Kidney epithelial cell (primary cell): ENCODE data around the gene AOC1. TPM values are rescaled to one million over a fixed set of nuclear protein-coding genes. Genes with fewer than 3 reads are reported as not detected.

Experiments used
- DNase-seq: peaks from one replicate; pipeline ENCODE4 v3.0.0-alpha.2; 2010; ENCODE audit warnings: low read depth
- H3K27me3 ChIP-seq: 2 replicates; pipeline ENCODE4 v1.6.0; 2011; ENCODE audit warnings: low read length; ENCODE audit not compliant: control insufficient read depth, insufficient read depth
- H3K36me3 ChIP-seq: 2 replicates; pipeline ENCODE4 v1.5.1; 2011; ENCODE audit warnings: low read length; ENCODE audit not compliant: control insufficient read depth, insufficient read depth
- H3K4me3 ChIP-seq: 2 replicates; pipeline ENCODE4 v1.5.1; 2011; ENCODE audit warnings: low read depth, mild to moderate bottlenecking, control low read depth, low read length
- total RNA-seq: library from RNA; depleted of rRNA; stranded (reverse); fragments of >200 nt; gene quantifications from 2 replicates; pipeline ENCODE4 v1.2.3, GENCODE V29; 2015
- TF ChIP-seq, protein P1 (sequence below): IDR thresholded peaks from 2 replicates; pipeline ENCODE4 v1.5.1; 2011; ENCODE audit warnings: mild to moderate bottlenecking, moderate library complexity, low read length, control low read depth, inconsistent platforms; ENCODE audit not compliant: insufficient read depth, poor library complexity, severe bottlenecking

AOC1 gene
- total RNA-seq, 1 donor from 2014 or later: 1.0 TPM

DNA sequence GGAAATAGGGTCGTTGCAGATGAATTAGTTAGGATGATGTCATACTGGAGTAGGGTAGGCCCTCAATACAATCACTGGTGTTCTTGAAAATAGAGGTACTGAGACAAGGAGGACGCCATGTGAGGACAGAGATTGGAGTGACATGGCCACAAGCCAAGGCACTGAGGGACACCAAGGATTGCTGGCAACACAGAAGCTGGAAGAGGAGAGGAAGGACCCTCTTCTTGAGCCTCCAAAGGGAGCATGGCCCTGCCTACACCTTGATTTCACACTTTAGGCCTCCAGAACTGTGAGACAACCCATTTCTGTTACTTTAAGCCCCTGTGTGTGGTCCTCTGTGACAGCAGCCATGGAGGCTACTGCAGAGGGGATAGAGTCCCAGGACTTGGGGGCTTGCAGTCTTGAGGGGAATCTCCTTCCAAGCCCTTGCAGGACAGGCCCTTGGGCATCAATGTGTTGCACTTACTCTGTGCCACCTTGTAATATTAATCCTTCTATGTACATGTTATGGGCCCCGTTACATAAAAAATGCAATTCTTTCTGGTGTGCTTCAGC, 3.7 kb upstream of the AOC1 start:
- no peak for DNase-seq
- Histone ChIP-seq H3K4me3 (no peak overlapping the region), H3K36me3 (no peaks in the 10 kb centered on the region), H3K27me3 (no peaks in the 10 kb centered on the region)
- TF ChIP-seq, protein P1, sequence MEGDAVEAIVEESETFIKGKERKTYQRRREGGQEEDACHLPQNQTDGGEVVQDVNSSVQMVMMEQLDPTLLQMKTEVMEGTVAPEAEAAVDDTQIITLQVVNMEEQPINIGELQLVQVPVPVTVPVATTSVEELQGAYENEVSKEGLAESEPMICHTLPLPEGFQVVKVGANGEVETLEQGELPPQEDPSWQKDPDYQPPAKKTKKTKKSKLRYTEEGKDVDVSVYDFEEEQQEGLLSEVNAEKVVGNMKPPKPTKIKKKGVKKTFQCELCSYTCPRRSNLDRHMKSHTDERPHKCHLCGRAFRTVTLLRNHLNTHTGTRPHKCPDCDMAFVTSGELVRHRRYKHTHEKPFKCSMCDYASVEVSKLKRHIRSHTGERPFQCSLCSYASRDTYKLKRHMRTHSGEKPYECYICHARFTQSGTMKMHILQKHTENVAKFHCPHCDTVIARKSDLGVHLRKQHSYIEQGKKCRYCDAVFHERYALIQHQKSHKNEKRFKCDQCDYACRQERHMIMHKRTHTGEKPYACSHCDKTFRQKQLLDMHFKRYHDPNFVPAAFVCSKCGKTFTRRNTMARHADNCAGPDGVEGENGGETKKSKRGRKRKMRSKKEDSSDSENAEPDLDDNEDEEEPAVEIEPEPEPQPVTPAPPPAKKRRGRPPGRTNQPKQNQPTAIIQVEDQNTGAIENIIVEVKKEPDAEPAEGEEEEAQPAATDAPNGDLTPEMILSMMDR: no peak

DNA sequence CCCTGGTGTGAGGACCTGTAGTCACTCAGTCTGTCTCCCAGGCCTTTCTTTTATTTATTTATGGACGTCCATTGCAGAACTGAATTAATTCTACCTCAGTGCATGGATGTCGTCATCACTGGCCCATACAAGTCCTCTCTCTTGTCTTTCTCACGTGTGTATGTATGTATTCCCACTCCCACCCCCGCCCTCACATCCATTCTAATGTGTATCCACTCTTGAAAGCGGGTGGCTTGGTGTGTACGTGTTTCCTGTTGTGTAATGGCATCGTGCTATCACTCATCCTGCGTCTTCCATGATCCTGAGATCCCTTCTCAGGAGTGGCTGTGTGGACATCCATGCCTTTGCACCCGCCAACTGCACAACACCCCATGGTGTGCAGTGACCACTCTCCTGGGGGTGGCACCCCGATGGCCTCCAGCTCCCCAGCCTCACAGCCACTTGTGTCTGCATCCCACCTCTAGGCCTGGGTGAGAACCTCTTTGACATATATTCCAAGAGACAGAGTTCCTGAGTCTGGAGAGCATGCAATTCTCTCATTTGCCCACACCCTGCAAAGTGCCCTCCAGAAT, 3.0 kb upstream of the AOC1 start:
- no peak for DNase-seq
- no peak overlapping the region for H3K4me3 ChIP-seq
- no peaks in the 10 kb centered on the region for H3K27me3 ChIP-seq
- no peaks in the 10 kb centered on the region for H3K36me3 ChIP-seq
- TF ChIP-seq, protein P1: no peak

- H3K36me3 ChIP-seq: no peaks in the 10 kb centered on the region
- H3K27me3 ChIP-seq: peaks cover 1% of the 10 kb centered on the region
- TF ChIP-seq, protein P1: no peak
- DNase-seq: no peak
- H3K4me3 ChIP-seq: no peak overlapping the region
These were observed 2.0 kb upstream of the AOC1 start for GRCh38 chr7:150850273-150850672.

DNA sequence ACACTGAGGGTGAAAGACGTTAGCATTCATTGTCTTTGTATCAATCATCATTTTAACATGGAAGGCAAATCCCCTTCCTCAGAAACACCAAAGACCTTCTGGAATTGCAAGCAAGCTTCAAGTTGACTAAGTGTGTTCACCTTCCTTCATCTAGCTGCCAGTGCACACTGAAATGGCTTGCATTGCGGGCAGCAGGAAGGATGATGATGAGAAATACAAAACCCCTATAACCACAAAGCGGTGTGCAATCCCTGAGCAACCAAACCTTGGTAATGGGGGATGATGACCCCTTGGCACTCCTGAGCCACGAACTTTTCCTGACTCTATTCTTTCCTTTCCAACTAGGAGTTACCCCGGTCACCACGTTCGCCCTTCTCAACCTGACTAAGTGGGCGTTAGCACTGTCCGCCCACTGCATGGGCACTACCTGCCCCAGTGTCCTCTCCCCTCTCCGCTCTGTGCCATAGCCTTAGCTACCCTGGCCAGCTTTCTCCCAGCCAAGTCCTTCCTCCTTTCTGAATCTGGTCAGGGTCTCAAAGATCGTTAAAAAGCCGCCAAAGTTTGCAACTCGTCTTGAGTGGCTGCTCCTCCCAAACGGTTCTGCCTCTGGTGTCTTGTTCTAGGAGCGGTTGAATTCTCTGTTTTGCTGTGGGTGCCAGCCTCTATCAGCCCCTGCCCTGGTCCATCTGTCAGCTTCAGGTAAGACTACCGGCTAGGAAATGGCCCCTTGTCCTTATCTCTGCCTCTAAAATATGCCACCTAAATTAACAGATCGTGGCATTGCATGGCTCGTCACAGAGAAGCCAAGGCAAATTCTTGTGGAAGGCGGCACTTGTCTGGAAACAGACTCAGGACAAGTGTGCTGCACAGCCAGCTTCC, 586 bp upstream of the AOC1 start:
- TF ChIP-seq, protein P1: no peak
- H3K36me3 ChIP-seq: no peaks in the 10 kb centered on the region
- H3K4me3 ChIP-seq: no peak overlapping the region
- H3K27me3 ChIP-seq: peaks cover 2% of the 10 kb centered on the region
- DNase-seq: no peak

DNA sequence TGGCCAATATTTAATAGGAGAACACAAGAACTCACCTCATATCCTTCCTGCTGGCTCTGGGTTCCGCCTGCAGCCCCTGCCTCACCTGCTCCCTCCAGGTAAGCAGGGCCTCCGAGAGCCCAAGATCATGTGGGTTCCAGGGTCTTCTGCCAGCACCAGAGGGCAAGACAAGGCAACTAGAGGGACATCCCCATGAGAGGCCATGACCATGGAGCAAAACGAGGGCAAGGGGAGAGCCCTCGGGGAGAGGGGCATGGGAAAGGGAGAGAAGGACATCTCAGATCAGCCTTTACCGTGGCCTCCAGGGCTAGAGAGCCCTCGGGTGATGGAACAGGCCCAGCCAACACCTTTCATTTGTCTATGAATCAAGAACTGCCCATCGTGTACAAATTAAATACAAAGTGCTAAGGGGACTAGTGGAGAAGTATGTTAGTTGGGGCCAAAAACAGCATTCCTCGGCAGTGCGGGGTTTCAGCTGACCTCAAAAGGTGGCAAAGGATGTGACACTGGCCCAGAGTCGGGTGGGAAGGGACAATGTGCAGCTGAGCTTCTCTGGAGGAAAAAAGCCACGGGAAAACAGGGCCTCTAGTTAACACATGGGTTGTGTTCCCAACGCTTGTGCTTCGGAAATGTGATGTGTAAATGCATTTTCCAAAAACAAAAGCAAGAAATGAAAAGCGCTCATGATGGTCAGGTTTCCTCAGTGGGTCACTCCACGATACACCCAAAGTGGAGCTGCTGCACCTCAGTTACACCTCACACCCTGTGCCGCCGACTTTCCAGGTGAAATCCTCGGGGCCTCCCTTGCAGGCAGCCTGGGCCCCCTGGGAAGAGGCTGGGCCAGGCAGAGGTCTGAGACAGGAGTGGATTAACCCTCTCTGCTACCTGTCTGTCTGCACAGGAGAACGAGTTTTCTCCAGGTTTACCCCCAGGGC, 2.0 kb downstream of the AOC1 start:
- Histone ChIP-seq H3K27me3 (peaks cover 2% of the 10 kb centered on the region), H3K36me3 (no peaks in the 10 kb centered on the region), H3K4me3 (no peak overlapping the region)
- TF ChIP-seq, protein P1: no peak
- no peak for DNase-seq
